Measurements from ENCODE around the gene RAET1G. TPM values are rescaled to one million over a fixed set of nuclear protein-coding genes. Genes with fewer than 3 reads are reported as not detected.
"Not testable (repeated sequence)": the region's sequence is repeated elsewhere in the genome, so short reads cannot be mapped to it uniquely, and the experiment has no call there.

The RAET1G gene
- total and polyA plus RNA-seq, 2 of the 13 experiments (the other 11 are each of a cell fraction or from before 2014, with no cell fraction given) = not detected

- H3K4me3 ChIP-seq (replicated peaks in 1 of 3; ENCODE audit: insufficient read depth in 1 of 3, low read depth in 2 of 3, low read length in 3 of 3); H3K4me1 ChIP-seq (ENCODE audit: insufficient read depth, low read length); H3K79me2 ChIP-seq (ENCODE audit: insufficient read depth, low read length); in situ Hi-C loops (cut with HindIII; ENCODE audit: extremely low pct_ligation_motif_present, low pct_unique_long_range_greater_than_20kb); H2AFZ ChIP-seq (ENCODE audit: low read length); ATAC-seq; H3K4me2 ChIP-seq (ENCODE audit: low read depth, low read length); H4K20me1 ChIP-seq (ENCODE audit: insufficient read depth, low read length); FAIRE-seq; DNase-seq (ENCODE audit: low spot score); intact Hi-C loops (cut with micrococcal nuclease; ENCODE audit: unreplicated experiment); H3K9me3 ChIP-seq (ENCODE audit: low read length); CTCF ChIA-PET (ENCODE audit: low intra/inter-chr PET ratio, low total read pairs); H3K9ac ChIP-seq (ENCODE audit: insufficient read depth, low read depth, low read length); H3K27ac ChIP-seq (ENCODE audit: extremely low read length, insufficient read depth, low read length); BruUV-seq (replicated peaks); H3K36me3 ChIP-seq (replicated peaks in 1 of 2; ENCODE audit: control insufficient read depth in 1 of 2, insufficient read depth in 2 of 2, low read length in 2 of 2); POLR2A ChIA-PET: not testable (repeated sequence)
- 9% methylated on average over 7 of the region's 7 CpGs for WGBS (ENCODE audit: low lambda C conversion rate)
- 0 out of 2 replicates have a peak, but pooled peaks have one; percentile 64 for TF ChIP-seq EZH2 (conservative IDR thresholded peaks at IDR 0.05; ENCODE audit: low read depth, low read length)
- TF ChIP-seq BCL6 (CRISPR knock-in tag; IDR thresholded peaks at IDR 0.05) = peak; percentile 88
- peaks cover 3 to 60% of the 10 kb centered on the region in 2 experiments for H3K27me3 ChIP-seq (ENCODE audit: control insufficient read depth in 1 of 2, insufficient read depth in 2 of 2, low read length in 2 of 2)
These were observed 32.9 kb upstream of the RAET1G start for GRCh38 chr6:149955654-149956317.

- H3K9ac ChIP-seq (ENCODE audit: insufficient read depth, low read depth, low read length); DNase-seq (ENCODE audit: low spot score); BruUV-seq (replicated peaks); H3K4me3 ChIP-seq (replicated peaks in 1 of 3; ENCODE audit: insufficient read depth in 1 of 3, low read depth in 2 of 3, low read length in 3 of 3); POLR2A ChIA-PET; intact Hi-C loops (cut with micrococcal nuclease; ENCODE audit: unreplicated experiment); H3K9me3 ChIP-seq (ENCODE audit: low read length); CTCF ChIA-PET (ENCODE audit: low intra/inter-chr PET ratio, low total read pairs); H3K4me1 ChIP-seq (ENCODE audit: insufficient read depth, low read length); H2AFZ ChIP-seq (ENCODE audit: low read length); in situ Hi-C loops (cut with HindIII; ENCODE audit: extremely low pct_ligation_motif_present, low pct_unique_long_range_greater_than_20kb); H4K20me1 ChIP-seq (ENCODE audit: insufficient read depth, low read length); H3K27ac ChIP-seq (ENCODE audit: extremely low read length, insufficient read depth, low read length); H3K36me3 ChIP-seq (replicated peaks in 1 of 2; ENCODE audit: control insufficient read depth in 1 of 2, insufficient read depth in 2 of 2, low read length in 2 of 2); FAIRE-seq; H3K4me2 ChIP-seq (ENCODE audit: low read depth, low read length); ATAC-seq; H3K79me2 ChIP-seq (ENCODE audit: insufficient read depth, low read length): not testable (repeated sequence)
- peaks cover 5 to 62% of the 10 kb centered on the region in 2 experiments for H3K27me3 ChIP-seq (ENCODE audit: control insufficient read depth in 1 of 2, insufficient read depth in 2 of 2, low read length in 2 of 2)
- WGBS (ENCODE audit: low lambda C conversion rate) = 25% methylated on average over 15 of the region's 21 CpGs
- peak; percentile 58 for TF ChIP-seq MNT (IDR thresholded peaks at IDR 0.05)
These were observed 32.2 kb upstream of the RAET1G start for GRCh38 chr6:149954984-149955653.

GRCh38 chr6:149954328-149954983 lies 31.5 kb upstream of the RAET1G start:
- H3K9me3 ChIP-seq (ENCODE audit: low read length); H2AFZ ChIP-seq (ENCODE audit: low read length); H3K79me2 ChIP-seq (ENCODE audit: insufficient read depth, low read length); DNase-seq (ENCODE audit: low spot score); in situ Hi-C loops (cut with HindIII; ENCODE audit: extremely low pct_ligation_motif_present, low pct_unique_long_range_greater_than_20kb); BruUV-seq (replicated peaks); H3K27ac ChIP-seq (ENCODE audit: extremely low read length, insufficient read depth, low read length); H3K4me1 ChIP-seq (ENCODE audit: insufficient read depth, low read length); H4K20me1 ChIP-seq (ENCODE audit: insufficient read depth, low read length); POLR2A ChIA-PET; intact Hi-C loops (cut with micrococcal nuclease; ENCODE audit: unreplicated experiment); FAIRE-seq; CTCF ChIA-PET (ENCODE audit: low intra/inter-chr PET ratio, low total read pairs); H3K9ac ChIP-seq (ENCODE audit: insufficient read depth, low read depth, low read length); H3K36me3 ChIP-seq (replicated peaks in 1 of 2; ENCODE audit: control insufficient read depth in 1 of 2, insufficient read depth in 2 of 2, low read length in 2 of 2): not testable (repeated sequence)
- peak overlapping the region; percentile 18; the same call in 1 of the 2 replicates for H3K4me2 ChIP-seq (ENCODE audit: low read depth, low read length)
- H3K27me3 ChIP-seq (ENCODE audit: control insufficient read depth in 1 of 2, insufficient read depth in 2 of 2, low read length in 2 of 2) = peaks cover 5 to 65% of the 10 kb centered on the region in 2 experiments
- WGBS (ENCODE audit: low lambda C conversion rate) = 10% methylated on average over 27 of the region's 53 CpGs
- peak; percentile 55 for ATAC-seq
- peak overlapping the region in 1 of 3 experiments; percentile 33; a peak in 1 of 6 replicates for H3K4me3 ChIP-seq (replicated peaks in 1 of 3; ENCODE audit: insufficient read depth in 1 of 3, low read depth in 2 of 3, low read length in 3 of 3)
